ENCODE data around the gene ARHGAP32.

Gene ARHGAP32

DNA sequence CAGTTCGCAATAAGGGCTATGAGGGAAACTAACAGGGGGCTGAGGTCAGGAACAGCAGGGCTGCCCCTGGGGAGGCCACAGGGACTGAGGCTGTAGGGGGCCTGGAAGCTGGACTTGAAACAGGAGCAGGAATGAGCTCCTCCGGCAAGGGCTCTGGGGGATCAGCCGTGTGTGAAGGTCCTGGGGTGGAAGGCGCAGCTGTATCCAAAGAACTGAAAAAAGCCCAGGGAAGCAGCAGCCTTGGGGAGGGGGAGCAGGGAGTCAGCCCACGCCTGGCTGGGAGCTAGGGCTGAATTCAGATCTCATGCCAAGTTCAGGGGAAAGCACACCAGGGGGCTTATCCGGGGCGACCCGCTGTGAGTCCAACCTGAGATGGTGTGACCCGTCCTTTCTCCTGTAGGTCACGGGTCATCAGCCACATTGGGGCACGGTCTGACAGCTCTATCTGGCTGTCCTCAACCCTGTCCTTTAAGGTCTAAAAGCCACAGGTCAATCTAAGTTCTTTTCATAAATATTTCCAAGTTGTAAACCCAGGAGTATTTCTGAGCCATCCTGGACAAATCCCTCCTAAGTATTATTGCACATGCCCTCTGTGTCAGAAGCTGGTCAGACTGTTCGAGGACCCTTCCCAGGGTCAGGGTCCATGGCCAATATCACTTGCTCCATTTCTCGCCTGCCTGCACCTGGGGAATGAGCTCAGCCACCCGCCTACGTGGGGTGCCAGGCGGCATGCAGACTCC lies 267.4 kb downstream of the ARHGAP32 start:
- TF ChIP-seq POLR2AphosphoS5 (IDR thresholded peaks at IDR 0.05; ENCODE audit: low read depth, low read length) (no peak), FOXP2 (optimal IDR thresholded peaks at IDR 0.05; ENCODE audit: borderline replicate concordance, extremely low read depth, extremely low read length, insufficient read depth) (no peak), TAF1 (IDR thresholded peaks at IDR 0.05; ENCODE audit: borderline replicate concordance, insufficient read depth, low read length) (no peak), SIN3A (IDR thresholded peaks at IDR 0.05; ENCODE audit: borderline replicate concordance, insufficient read depth, low read length) (no peak)
- TF ChIP-seq, protein P1, sequence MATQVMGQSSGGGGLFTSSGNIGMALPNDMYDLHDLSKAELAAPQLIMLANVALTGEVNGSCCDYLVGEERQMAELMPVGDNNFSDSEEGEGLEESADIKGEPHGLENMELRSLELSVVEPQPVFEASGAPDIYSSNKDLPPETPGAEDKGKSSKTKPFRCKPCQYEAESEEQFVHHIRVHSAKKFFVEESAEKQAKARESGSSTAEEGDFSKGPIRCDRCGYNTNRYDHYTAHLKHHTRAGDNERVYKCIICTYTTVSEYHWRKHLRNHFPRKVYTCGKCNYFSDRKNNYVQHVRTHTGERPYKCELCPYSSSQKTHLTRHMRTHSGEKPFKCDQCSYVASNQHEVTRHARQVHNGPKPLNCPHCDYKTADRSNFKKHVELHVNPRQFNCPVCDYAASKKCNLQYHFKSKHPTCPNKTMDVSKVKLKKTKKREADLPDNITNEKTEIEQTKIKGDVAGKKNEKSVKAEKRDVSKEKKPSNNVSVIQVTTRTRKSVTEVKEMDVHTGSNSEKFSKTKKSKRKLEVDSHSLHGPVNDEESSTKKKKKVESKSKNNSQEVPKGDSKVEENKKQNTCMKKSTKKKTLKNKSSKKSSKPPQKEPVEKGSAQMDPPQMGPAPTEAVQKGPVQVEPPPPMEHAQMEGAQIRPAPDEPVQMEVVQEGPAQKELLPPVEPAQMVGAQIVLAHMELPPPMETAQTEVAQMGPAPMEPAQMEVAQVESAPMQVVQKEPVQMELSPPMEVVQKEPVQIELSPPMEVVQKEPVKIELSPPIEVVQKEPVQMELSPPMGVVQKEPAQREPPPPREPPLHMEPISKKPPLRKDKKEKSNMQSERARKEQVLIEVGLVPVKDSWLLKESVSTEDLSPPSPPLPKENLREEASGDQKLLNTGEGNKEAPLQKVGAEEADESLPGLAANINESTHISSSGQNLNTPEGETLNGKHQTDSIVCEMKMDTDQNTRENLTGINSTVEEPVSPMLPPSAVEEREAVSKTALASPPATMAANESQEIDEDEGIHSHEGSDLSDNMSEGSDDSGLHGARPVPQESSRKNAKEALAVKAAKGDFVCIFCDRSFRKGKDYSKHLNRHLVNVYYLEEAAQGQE (IDR thresholded peaks at IDR 0.05; ENCODE audit: insufficient read depth in 1 of 2, low read depth in 2 of 2, low read length in 2 of 2): no peak

DNA sequence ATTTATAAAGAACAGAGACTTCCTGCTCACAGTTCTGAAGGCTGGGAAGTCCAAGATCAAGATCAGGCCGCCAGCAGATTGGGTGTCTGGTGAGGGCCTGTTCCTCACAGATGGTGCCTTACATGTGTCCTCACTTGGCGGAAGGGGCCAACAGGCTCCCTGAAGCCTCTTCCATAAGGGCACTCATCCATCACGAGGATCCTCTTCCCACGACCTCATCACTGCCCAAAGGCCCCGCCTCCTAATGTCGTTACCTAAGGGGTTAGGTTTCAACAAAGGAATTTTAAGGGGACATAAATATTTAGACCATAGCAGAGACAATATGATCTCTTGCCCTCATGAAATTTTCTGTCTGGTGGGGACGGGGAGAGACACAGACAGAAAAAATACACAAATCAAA lies 268.0 kb downstream of the ARHGAP32 start:
- TF ChIP-seq FOXP2 (optimal IDR thresholded peaks at IDR 0.05; ENCODE audit: borderline replicate concordance, extremely low read depth, extremely low read length, insufficient read depth): no peak
- TF ChIP-seq TAF1 (IDR thresholded peaks at IDR 0.05; ENCODE audit: borderline replicate concordance, insufficient read depth, low read length): no peak
- TF ChIP-seq POLR2AphosphoS5 (IDR thresholded peaks at IDR 0.05; ENCODE audit: low read depth, low read length): no peak
- no peak for TF ChIP-seq SIN3A (IDR thresholded peaks at IDR 0.05; ENCODE audit: borderline replicate concordance, insufficient read depth, low read length)
- TF ChIP-seq, protein P1 (IDR thresholded peaks at IDR 0.05; ENCODE audit: insufficient read depth in 1 of 2, low read depth in 2 of 2, low read length in 2 of 2): no peak

DNA sequence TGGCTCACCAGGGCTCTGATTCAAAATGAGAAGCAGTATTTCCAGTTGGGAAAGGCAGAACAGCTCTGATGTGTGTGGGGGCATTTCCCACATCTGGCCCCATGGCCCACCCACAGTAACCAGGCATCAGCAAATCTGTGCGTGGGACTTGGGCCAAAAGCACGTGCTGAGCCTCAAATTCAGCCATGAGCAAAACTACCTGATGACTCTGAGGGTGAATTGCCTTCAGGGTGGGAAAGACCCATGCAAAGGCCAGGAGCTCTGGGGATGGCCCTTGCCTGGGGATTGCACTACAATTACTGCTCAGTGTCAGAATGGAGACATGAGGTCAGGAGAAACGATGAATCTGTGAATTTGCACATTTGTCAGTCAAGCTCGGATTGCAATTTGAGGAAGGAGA lies 270.3 kb downstream of the ARHGAP32 start:
- TF ChIP-seq TAF1 (IDR thresholded peaks at IDR 0.05; ENCODE audit: borderline replicate concordance, insufficient read depth, low read length): no peak
- TF ChIP-seq, protein P1 (IDR thresholded peaks at IDR 0.05; ENCODE audit: insufficient read depth in 1 of 2, low read depth in 2 of 2, low read length in 2 of 2): no peak

DNA sequence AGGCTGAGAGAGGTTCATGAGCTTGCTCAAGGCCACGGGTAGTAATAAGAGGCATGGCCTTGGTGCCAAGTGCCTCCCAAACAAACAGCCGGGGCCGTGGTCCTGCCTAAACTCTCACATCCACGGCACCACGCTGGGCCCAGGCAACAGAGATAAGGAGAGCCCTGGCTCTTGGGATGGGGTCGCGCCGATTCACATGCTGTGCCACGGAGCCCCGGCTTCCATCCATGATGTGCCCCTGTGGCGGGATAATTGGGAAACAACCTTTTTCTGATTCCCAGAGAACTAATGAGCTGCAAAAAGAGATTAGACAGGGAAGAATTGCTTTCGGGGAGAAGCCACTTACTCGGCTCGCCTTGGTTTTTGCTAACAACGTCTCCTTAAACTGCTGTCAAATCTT lies 271.5 kb downstream of the ARHGAP32 start:
- TF ChIP-seq SIN3A (IDR thresholded peaks at IDR 0.05; ENCODE audit: borderline replicate concordance, insufficient read depth, low read length) (no peak), FOXP2 (optimal IDR thresholded peaks at IDR 0.05; ENCODE audit: borderline replicate concordance, extremely low read depth, extremely low read length, insufficient read depth) (no peak), TAF1 (IDR thresholded peaks at IDR 0.05; ENCODE audit: borderline replicate concordance, insufficient read depth, low read length) (no peak), POLR2AphosphoS5 (IDR thresholded peaks at IDR 0.05; ENCODE audit: low read depth, low read length) (no peak)
- TF ChIP-seq, protein P1 (IDR thresholded peaks at IDR 0.05; ENCODE audit: insufficient read depth in 1 of 2, low read depth in 2 of 2, low read length in 2 of 2): no peak

DNA sequence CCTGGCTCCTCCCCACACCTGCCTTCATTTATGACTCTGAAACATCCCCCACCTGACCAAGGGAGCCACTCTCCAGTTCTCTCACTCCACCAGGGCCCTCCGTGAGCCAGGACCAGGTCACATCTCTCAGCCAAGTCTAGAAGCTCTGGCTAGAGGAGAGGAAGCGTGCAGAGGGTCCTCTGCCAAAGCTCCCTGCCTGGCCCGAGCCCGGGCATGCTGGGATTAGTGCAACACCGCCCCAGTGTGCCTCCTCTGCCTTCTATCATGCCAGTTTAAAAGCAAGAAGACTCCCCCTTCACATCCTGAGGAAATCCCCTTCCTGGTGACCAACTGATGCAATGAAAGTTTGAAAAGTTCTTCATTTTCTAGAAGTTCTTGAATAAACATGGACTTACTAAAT lies 272.9 kb downstream of the ARHGAP32 start:
- TF ChIP-seq POLR2AphosphoS5 (IDR thresholded peaks at IDR 0.05; ENCODE audit: low read depth, low read length) (no peak), TAF1 (IDR thresholded peaks at IDR 0.05; ENCODE audit: borderline replicate concordance, insufficient read depth, low read length) (no peak), SIN3A (IDR thresholded peaks at IDR 0.05; ENCODE audit: borderline replicate concordance, insufficient read depth, low read length) (no peak), FOXP2 (optimal IDR thresholded peaks at IDR 0.05; ENCODE audit: borderline replicate concordance, extremely low read depth, extremely low read length, insufficient read depth) (no peak)
- TF ChIP-seq, protein P1 (IDR thresholded peaks at IDR 0.05; ENCODE audit: insufficient read depth in 1 of 2, low read depth in 2 of 2, low read length in 2 of 2): no peak

Data from PFSK-1 (cell line).